ENCODE results near the gene PRSS2. TPM values are rescaled to one million over a fixed set of nuclear protein-coding genes. Genes with fewer than 3 reads are reported as not detected.
"Not testable (repeated sequence)": the region's sequence is repeated elsewhere in the genome, so short reads cannot be mapped to it uniquely, and the experiment has no call there.

Gene PRSS2
- total and polyA plus RNA-seq, 2 donors (not counting 1 experiment from before 2014, with no cell fraction given), result not detected

DNA sequence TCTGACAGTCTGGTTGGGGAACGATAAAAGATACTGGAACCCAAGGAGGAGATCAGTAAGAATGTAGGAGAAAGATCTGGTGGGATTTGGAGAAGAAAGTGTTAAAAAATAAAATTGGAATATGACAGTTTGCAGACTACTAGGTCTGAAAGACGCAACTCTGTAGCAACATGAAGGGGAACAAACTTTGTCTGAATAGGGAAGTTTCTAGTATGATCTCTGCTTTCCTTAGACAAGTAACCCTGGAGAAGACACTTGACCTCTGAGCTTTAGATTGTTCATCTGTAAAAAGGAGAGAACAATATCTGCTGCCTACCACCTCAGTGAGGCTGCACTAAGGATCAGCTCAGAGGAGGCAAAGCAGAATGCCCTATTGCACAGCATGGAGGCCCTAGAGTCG, 24.5 kb upstream of the PRSS2 start:
- CTCF ChIA-PET, result no interaction called here
- Mint-ChIP-seq H3K4me1 (peaks cover 9% of the 10 kb centered on the region), H3K27ac (no peak overlapping the region), H3K27me3 (peaks cover 10% of the 10 kb centered on the region), H3K4me3 (no peak overlapping the region), H3K9me3 (ENCODE audit: insufficient read depth) (no peaks in the 10 kb centered on the region)
- no peak overlapping the region for H3K4me3 ChIP-seq (ENCODE audit: control extremely low read depth in 1 of 5, extremely low read depth in 1 of 5, insufficient read depth in 1 of 5, low read depth in 2 of 5, low read length in 4 of 5)
- H3K27me3 ChIP-seq (replicated peaks in 1 of 4; ENCODE audit: control extremely low read depth in 1 of 4, control insufficient read depth in 3 of 4, insufficient read depth in 4 of 4, low read length in 3 of 4), result peaks cover 0 to 4% (median 0%) of the 10 kb centered on the region in 4 experiments
- no peaks in the 10 kb centered on the region for H4K20me1 ChIP-seq (ENCODE audit: control insufficient read depth, insufficient read depth, low read length, poor library complexity, severe bottlenecking)
- H3K9ac ChIP-seq (ENCODE audit: low read length), result no peak overlapping the region
- intact Hi-C loops (cut with micrococcal nuclease), result no loop called here
- H3K9me3 ChIP-seq (ENCODE audit: control extremely low read depth in 1 of 3, control insufficient read depth in 2 of 3, insufficient read depth in 1 of 3, low read length in 2 of 3), result no peaks in the 10 kb centered on the region
- no peaks in the 10 kb centered on the region for H3K36me3 ChIP-seq (replicated peaks in 1 of 2; ENCODE audit: control extremely low read depth in 1 of 2, control insufficient read depth in 1 of 2, extremely low read depth in 1 of 2, insufficient read depth in 2 of 2, low read length in 1 of 2)
- no peak overlapping the region for H3K27ac ChIP-seq (ENCODE audit: low read length in 2 of 2)
- POLR2A ChIA-PET, result no interaction called here
- H3K4me1 ChIP-seq (ENCODE audit: control insufficient read depth in 2 of 2, insufficient read depth in 2 of 2, low read length in 2 of 2), result peaks cover 5% of the 10 kb centered on the region in 2 donors
- no peaks in the 10 kb centered on the region for H3K79me2 ChIP-seq (ENCODE audit: control insufficient read depth, insufficient read depth, low read length)
- H3K4me2 ChIP-seq (replicated peaks; ENCODE audit: low read depth, low read length, poor library complexity, severe bottlenecking), result no peak overlapping the region
- H2AFZ ChIP-seq (ENCODE audit: insufficient read depth, low read depth, low read length, poor library complexity, severe bottlenecking), result no peak overlapping the region
- no peak for ATAC-seq (ENCODE audit: low read depth)
- 88% methylated on average over 2 of the region's 3 CpGs for WGBS (ENCODE audit: insufficient coverage)
- TF ChIP-seq EZH2 (IDR thresholded peaks at IDR 0.05; ENCODE audit: borderline replicate concordance, insufficient read depth, low read depth, low read length, poor library complexity, severe bottlenecking) (no peak), CTCF (IDR thresholded peaks at IDR 0.05) (no peak)
- no peak for DNase-seq

DNA sequence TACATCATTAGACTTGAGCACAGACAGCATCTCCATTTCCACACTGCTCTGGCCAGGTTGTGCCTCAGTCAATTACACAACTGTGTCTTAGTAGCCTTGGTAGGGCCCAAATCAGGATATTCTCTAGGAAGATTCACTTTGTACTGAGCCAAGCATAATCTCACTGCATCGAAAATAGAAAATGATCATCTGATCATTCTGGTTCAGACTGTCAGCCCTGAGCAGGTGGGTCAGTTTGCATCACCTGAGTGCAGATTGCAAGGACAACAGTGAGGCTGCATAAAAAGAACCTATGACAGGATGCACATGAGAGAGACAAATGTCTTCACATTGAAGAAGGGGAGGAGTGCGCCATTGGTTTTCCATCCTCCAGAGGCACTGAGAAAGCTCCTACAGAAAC, 22.4 kb upstream of the PRSS2 start:
- H3K9ac ChIP-seq (ENCODE audit: low read length); H3K9me3 Mint-ChIP-seq (ENCODE audit: insufficient read depth); DNase-seq; H3K4me3 ChIP-seq (ENCODE audit: control extremely low read depth in 1 of 5, extremely low read depth in 1 of 5, insufficient read depth in 1 of 5, low read depth in 2 of 5, low read length in 4 of 5); H3K4me3 Mint-ChIP-seq; H4K20me1 ChIP-seq (ENCODE audit: control insufficient read depth, insufficient read depth, low read length, poor library complexity, severe bottlenecking); H3K36me3 ChIP-seq (replicated peaks in 1 of 2; ENCODE audit: control extremely low read depth in 1 of 2, control insufficient read depth in 1 of 2, extremely low read depth in 1 of 2, insufficient read depth in 2 of 2, low read length in 1 of 2); H3K4me1 Mint-ChIP-seq; intact Hi-C loops (cut with micrococcal nuclease); H3K27me3 Mint-ChIP-seq; ATAC-seq (ENCODE audit: low read depth); H3K27ac ChIP-seq (ENCODE audit: low read length in 2 of 2); H3K4me1 ChIP-seq (ENCODE audit: control insufficient read depth in 2 of 2, insufficient read depth in 2 of 2, low read length in 2 of 2); H3K79me2 ChIP-seq (ENCODE audit: control insufficient read depth, insufficient read depth, low read length); H3K27ac Mint-ChIP-seq; H3K4me2 ChIP-seq (replicated peaks; ENCODE audit: low read depth, low read length, poor library complexity, severe bottlenecking); H2AFZ ChIP-seq (ENCODE audit: insufficient read depth, low read depth, low read length, poor library complexity, severe bottlenecking); CTCF ChIA-PET; POLR2A ChIA-PET; H3K27me3 ChIP-seq (replicated peaks in 1 of 4; ENCODE audit: control extremely low read depth in 1 of 4, control insufficient read depth in 3 of 4, insufficient read depth in 4 of 4, low read length in 3 of 4); H3K9me3 ChIP-seq (ENCODE audit: control extremely low read depth in 1 of 3, control insufficient read depth in 2 of 3, insufficient read depth in 1 of 3, low read length in 2 of 3): not testable (repeated sequence)
- WGBS (ENCODE audit: insufficient coverage), result 100% methylated on average over 1 of the region's 2 CpGs
